HG03571 (cell line): ENCODE measurements around the gene THUMPD2.
A peak's percentile ranks its signal among the peaks of the same experiment; 100 is the strongest.
"Not testable (repeated sequence)": the region's sequence is repeated elsewhere in the genome, so short reads cannot be mapped to it uniquely, and the experiment has no call there.

Experiments
- ATAC-seq: cut with Tn5 transposase; IDR thresholded peaks from one replicate; pipeline ENCODE4 v1.9.1; 2021; ENCODE audit not compliant: unreplicated experiment

THUMPD2 gene

GRCh38 chr2:39778775-39779340 is at the start of gene THUMPD2:
Gene THUMPD2, minus strand, starts transcription at chr2:39779258. Its CDS starts 19 bp downstream, at chr2:39779239.
- peak; percentile 75 for ATAC-seq

GRCh38 chr2:39821871-39822270 is 42.8 kb upstream of the THUMPD2 start:
- ATAC-seq: no peak

- no peak for ATAC-seq
Observed at GRCh38 chr2:39816845-39817244, 37.8 kb upstream of the THUMPD2 start.

GRCh38 chr2:39816428-39816827 is 37.4 kb upstream of the THUMPD2 start:
- no peak for ATAC-seq

- no peak for ATAC-seq
Observed at GRCh38 chr2:39805936-39806608, 27.0 kb upstream of the THUMPD2 start.

GRCh38 chr2:39803839-39804238 is 24.8 kb upstream of the THUMPD2 start:
- no peak for ATAC-seq

- ATAC-seq: no peak
Observed at GRCh38 chr2:39800752-39801151, 21.7 kb upstream of the THUMPD2 start.

GRCh38 chr2:39796134-39796533 is 17.1 kb upstream of the THUMPD2 start:
- no peak for ATAC-seq

- ATAC-seq: not testable (repeated sequence)
Observed at GRCh38 chr2:39790216-39790818, 11.3 kb upstream of the THUMPD2 start.

GRCh38 chr2:39787950-39788349 is 8.9 kb upstream of the THUMPD2 start:
- no peak for ATAC-seq

GRCh38 chr2:39786761-39787522 is 7.9 kb upstream of the THUMPD2 start:
- no peak for ATAC-seq

- no peak for ATAC-seq
Observed at GRCh38 chr2:39782591-39782990, 3.5 kb upstream of the THUMPD2 start.

- ATAC-seq: no peak
Observed at GRCh38 chr2:39781697-39782096, 2.6 kb upstream of the THUMPD2 start.

- no peak for ATAC-seq
Observed at GRCh38 chr2:39780825-39781600, 2.0 kb upstream of the THUMPD2 start.

GRCh38 chr2:39779927-39780326 is 869 bp upstream of the THUMPD2 start:
- no peak for ATAC-seq

GRCh38 chr2:39779341-39779851 is 338 bp upstream of the THUMPD2 start:
- ATAC-seq: no peak

- no peak for ATAC-seq
Observed at GRCh38 chr2:39778233-39778632, 825 bp downstream of the THUMPD2 start.

- no peak for ATAC-seq
Observed at GRCh38 chr2:39772812-39773152, 6.3 kb downstream of the THUMPD2 start.

GRCh38 chr2:39772086-39772811 is 6.8 kb downstream of the THUMPD2 start:
- peak; percentile 40 for ATAC-seq

GRCh38 chr2:39762448-39762847 is 16.6 kb downstream of the THUMPD2 start:
- ATAC-seq: no peak
